A549 (cell line): ENCODE results near the gene CERK.

Experiments used
- CTCF ChIP-seq: fragments of >200 bp; sonication (Bioruptor Twin); formaldehyde crosslinking; IDR thresholded peaks from 3 replicates; pipeline ENCODE4 v1.5.1; 2016
- ELK1 ChIP-seq: fragments of 150-350 bp; IDR thresholded peaks from 2 replicates; pipeline ENCODE4 v1.6.1; 2014; ENCODE audit warnings: low read depth, mild to moderate bottlenecking, low read length
- ESRRA ChIP-seq: fragments of 150-350 bp; IDR thresholded peaks from 2 replicates; pipeline ENCODE4 v1.6.1; 2014; ENCODE audit warnings: mild to moderate bottlenecking, low read length, borderline replicate concordance
- HDAC2 ChIP-seq: fragments of 200-600 bp; sonication (generic); IDR thresholded peaks from 2 replicates; pipeline ENCODE4 v1.6.1; 2016
- JUN ChIP-seq, 2 experiments: fragments of >200 bp; sonication (Bioruptor Twin); formaldehyde crosslinking; IDR thresholded peaks; 2 replicates in 1 of 2; 3 replicates in 1 of 2; pipeline ENCODE4 v1.6.1; 2016 to 2017
- POLR2A ChIP-seq: IDR thresholded peaks from 2 replicates; pipeline ENCODE4 v1.6.1; 2012; ENCODE audit warnings: mild to moderate bottlenecking, low read length
- USF2 ChIP-seq: fragments of 450-650 bp; IDR thresholded peaks from 2 replicates; pipeline ENCODE4 v1.6.1; 2014; ENCODE audit warnings: antibody characterized with exemption
- TF ChIP-seq, protein P1 (sequence below): fragments of >200 bp; sonication (Bioruptor Twin); formaldehyde crosslinking; IDR thresholded peaks from 3 replicates; pipeline ENCODE4 v1.6.1; 2016

DNA sequence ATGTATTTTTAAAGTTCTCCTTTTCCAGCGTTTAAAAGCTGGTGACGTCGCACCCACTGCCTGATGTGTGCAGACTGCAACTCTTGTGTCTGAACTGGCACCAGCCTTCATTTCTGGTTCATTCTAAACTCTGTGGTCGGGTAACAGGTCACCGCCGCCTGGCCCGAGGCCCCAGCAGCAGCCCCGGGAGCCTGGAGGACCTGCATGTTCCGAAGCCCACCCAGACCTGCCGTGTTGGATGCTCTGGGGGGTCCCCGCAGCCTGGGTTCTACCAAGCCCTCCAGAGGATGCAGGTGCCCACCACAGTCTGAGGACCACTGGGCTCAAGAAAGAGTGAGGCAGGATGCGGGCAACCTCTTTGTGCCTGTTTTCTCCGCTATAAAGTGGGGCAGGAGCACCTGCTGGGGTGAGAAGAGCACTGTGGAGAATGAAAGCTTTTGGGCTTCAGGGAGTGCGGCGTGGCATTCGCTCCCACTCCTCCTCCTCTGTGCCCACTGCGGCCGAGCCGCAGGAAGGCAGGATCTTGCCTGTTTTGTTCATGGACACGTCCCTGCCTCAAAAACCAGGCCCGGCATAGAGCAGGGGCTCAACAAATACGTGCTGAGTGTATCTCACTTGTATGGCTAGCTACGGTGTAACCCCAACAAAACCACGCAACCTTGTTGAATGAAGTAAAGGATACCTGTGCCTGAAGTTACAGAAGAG, 40.1 kb downstream of the CERK start:
- TF ChIP-seq CTCF = no peak
- no peak for TF ChIP-seq ELK1
- no peak for TF ChIP-seq JUN (IDR thresholded peaks at IDR 0.05)
- no peak for TF ChIP-seq USF2
- TF ChIP-seq HDAC2 = no peak
- no peak for TF ChIP-seq ESRRA
- TF ChIP-seq, protein P1, sequence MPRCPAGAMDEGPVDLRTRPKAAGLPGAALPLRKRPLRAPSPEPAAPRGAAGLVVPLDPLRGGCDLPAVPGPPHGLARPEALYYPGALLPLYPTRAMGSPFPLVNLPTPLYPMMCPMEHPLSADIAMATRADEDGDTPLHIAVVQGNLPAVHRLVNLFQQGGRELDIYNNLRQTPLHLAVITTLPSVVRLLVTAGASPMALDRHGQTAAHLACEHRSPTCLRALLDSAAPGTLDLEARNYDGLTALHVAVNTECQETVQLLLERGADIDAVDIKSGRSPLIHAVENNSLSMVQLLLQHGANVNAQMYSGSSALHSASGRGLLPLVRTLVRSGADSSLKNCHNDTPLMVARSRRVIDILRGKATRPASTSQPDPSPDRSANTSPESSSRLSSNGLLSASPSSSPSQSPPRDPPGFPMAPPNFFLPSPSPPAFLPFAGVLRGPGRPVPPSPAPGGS = no peak
- no peak for TF ChIP-seq POLR2A
